Colon (tissue), 2 donors: Measurements from ENCODE around the gene MTARC2.

Experiments used
- FAIRE-seq: peaks from 2 replicates; lab custom pipeline; 2012; peaks lifted over from hg19 to GRCh38; lab: Jason Lieb, UNC
- donor health status: control.
- donor health status: control.

The MTARC2 gene

GRCh38 chr1:220770245-220770913, 22.3 kb downstream of the MTARC2 start:
- FAIRE-seq, result no peak

GRCh38 chr1:220772846-220773245, 24.7 kb downstream of the MTARC2 start:
- FAIRE-seq, result no peak

- no peak for FAIRE-seq
These were observed 27.2 kb downstream of the MTARC2 start for GRCh38 chr1:220775240-220775853.

- FAIRE-seq, result peak; percentile 75
These were observed 28.1 kb downstream of the MTARC2 start for GRCh38 chr1:220776254-220776653.

GRCh38 chr1:220776720-220777326, 28.7 kb downstream of the MTARC2 start:
- FAIRE-seq, result no peak

GRCh38 chr1:220783453-220783852, 35.3 kb downstream of the MTARC2 start:
- no peak for FAIRE-seq

- FAIRE-seq, result no peak
These were observed 36.6 kb downstream of the MTARC2 start for GRCh38 chr1:220784751-220785150.

- no peak for FAIRE-seq
These were observed 37.3 kb downstream of the MTARC2 start for GRCh38 chr1:220785166-220786056.

GRCh38 chr1:220786057-220786336, 37.9 kb downstream of the MTARC2 start:
- no peak for FAIRE-seq

GRCh38 chr1:220786337-220787068, 38.4 kb downstream of the MTARC2 start, which contains the start of gene MTARC1:
TSS of gene MTARC1 (plus strand) at chr1:220786913. CDS start at chr1:220786945, 32 bp downstream.
- FAIRE-seq, result no peak

- FAIRE-seq, result no peak
These were observed 39.0 kb downstream of the MTARC2 start for GRCh38 chr1:220787069-220787619.

GRCh38 chr1:220788900-220789299, 40.8 kb downstream of the MTARC2 start:
- no peak for FAIRE-seq

GRCh38 chr1:220789532-220790147, 41.5 kb downstream of the MTARC2 start:
- no peak for FAIRE-seq

- no peak for FAIRE-seq
These were observed 43.2 kb downstream of the MTARC2 start for GRCh38 chr1:220791285-220791684.

- FAIRE-seq, result no peak
These were observed 43.8 kb downstream of the MTARC2 start for GRCh38 chr1:220791956-220792355.

GRCh38 chr1:220796530-220796929, 48.4 kb downstream of the MTARC2 start:
- FAIRE-seq, result no peak

- no peak for FAIRE-seq
These were observed 48.9 kb downstream of the MTARC2 start for GRCh38 chr1:220797044-220797443.

- no peak for FAIRE-seq
These were observed 49.4 kb downstream of the MTARC2 start for GRCh38 chr1:220797553-220797952.

- FAIRE-seq, result no peak
These were observed 50.2 kb downstream of the MTARC2 start for GRCh38 chr1:220798338-220798737.

GRCh38 chr1:220800262-220800661, 52.1 kb downstream of the MTARC2 start:
- no peak for FAIRE-seq
